ENCODE data around the gene PSMB7.

PSMB7 gene

DNA sequence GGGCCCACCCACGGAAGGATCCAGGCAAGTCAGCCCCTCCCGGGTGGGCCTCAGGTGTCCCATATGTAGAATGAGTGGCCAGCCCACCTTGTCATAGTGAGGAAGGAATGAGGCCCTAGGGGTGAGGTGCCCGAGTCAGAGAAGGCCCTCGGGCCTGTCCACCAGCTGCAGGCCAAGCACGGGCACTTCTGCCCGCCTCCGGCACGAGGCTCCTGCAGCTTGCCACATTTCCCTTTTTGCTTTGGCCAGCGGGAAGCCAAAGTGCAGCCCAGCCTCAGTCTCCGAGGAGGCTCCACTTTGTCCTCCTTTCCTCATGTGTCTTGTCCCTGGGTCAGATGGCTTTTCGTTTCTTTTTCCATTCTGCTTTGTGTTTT, 72.9 kb downstream of the PSMB7 start:
- TF ChIP-seq, protein P1, sequence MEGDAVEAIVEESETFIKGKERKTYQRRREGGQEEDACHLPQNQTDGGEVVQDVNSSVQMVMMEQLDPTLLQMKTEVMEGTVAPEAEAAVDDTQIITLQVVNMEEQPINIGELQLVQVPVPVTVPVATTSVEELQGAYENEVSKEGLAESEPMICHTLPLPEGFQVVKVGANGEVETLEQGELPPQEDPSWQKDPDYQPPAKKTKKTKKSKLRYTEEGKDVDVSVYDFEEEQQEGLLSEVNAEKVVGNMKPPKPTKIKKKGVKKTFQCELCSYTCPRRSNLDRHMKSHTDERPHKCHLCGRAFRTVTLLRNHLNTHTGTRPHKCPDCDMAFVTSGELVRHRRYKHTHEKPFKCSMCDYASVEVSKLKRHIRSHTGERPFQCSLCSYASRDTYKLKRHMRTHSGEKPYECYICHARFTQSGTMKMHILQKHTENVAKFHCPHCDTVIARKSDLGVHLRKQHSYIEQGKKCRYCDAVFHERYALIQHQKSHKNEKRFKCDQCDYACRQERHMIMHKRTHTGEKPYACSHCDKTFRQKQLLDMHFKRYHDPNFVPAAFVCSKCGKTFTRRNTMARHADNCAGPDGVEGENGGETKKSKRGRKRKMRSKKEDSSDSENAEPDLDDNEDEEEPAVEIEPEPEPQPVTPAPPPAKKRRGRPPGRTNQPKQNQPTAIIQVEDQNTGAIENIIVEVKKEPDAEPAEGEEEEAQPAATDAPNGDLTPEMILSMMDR (IDR thresholded peaks at IDR 0.05; ENCODE audit: low read length, missing control alignments), result no peak
- no peak overlapping the region for H3K4me3 ChIP-seq (replicated peaks; ENCODE audit: low read depth, low read length)
- DNase-seq (ENCODE audit: low read depth), result no peak

- no peak for DNase-seq (ENCODE audit: low read depth)
- H3K4me3 ChIP-seq (replicated peaks; ENCODE audit: low read depth, low read length), result no peak overlapping the region
- TF ChIP-seq, protein P1 (IDR thresholded peaks at IDR 0.05; ENCODE audit: low read length, missing control alignments), result no peak
Measured at GRCh38 chr9:124341455-124342170, 73.6 kb downstream of the PSMB7 start.

DNA sequence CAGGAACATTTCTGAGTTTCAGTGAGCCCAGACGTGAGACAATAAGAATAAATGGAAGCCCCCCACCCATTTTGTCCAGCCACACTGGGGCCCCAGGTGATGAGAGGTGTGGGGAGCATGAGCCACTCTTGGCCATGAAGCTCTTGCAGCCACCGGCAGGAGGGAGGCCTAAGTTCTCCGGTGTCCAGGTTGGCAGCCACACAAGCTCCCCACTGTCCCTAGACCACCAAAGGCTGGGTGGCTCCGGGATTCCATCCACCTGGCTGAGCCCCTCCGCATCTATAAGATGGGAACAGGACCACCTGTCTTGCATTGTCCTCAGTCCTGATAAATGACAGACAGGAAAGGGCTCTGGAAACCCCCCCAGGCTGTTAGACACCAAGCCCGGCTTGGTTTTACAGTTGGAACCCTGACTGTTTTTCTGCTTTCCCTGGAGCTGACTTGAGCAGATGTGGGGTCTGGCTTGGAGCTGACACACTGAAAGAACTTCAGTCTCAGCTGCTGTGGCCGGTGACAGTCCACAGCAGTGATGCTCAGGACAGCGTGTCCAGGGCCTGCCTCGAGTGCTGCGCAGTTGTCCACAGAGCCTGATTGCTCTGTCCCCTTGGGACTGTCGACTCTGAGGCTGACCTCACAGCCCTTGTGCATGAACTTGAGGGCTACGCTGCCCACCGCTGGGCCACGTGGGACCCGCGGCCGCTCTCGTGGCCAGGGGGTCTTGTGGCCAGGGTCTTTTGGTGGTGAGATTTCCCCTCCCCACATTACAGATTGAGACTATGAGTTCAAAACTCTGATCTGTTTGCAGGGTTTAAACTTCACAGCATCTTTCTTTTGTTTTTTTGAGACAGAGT, 74.8 kb downstream of the PSMB7 start:
- DNase-seq (ENCODE audit: low read depth), result no peak
- TF ChIP-seq, protein P1 (IDR thresholded peaks at IDR 0.05; ENCODE audit: low read length, missing control alignments), result no peak
- H3K4me3 ChIP-seq (replicated peaks; ENCODE audit: low read depth, low read length), result no peak overlapping the region

DNA sequence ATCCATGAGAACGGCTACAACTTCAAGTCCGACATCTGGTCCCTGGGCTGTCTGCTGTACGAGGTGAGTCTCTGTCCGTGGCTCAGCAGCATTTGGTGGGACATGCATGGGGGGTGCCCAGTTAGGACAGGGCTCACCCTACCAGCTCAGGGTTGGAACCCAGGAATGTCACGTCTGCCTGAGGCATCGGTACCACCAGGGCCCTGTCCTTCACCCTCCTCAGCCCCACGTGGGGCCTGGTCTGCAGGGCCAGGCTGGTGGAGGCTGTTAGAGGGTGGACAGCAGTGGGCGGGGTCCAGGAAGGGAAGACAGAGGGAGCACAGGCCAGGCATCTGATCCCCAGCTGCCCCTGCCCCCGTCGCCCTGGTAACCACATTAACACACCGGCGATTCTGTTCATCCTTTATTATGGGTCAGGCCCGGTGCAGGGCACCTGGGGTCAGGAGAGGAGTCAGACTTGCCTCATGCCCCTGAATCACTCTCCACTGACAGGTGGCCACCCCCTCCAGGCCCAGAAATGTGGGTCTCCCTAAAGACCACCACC, 75.6 kb downstream of the PSMB7 start:
- DNase-seq (ENCODE audit: low read depth), result no peak
- TF ChIP-seq, protein P1 (IDR thresholded peaks at IDR 0.05; ENCODE audit: low read length, missing control alignments), result no peak
- H3K4me3 ChIP-seq (replicated peaks; ENCODE audit: low read depth, low read length), result no peak overlapping the region

GRCh38 chr9:124337562-124337961, 77.7 kb downstream of the PSMB7 start:
- H3K4me3 ChIP-seq (replicated peaks; ENCODE audit: low read depth, low read length), result no peak overlapping the region
- DNase-seq (ENCODE audit: low read depth), result no peak
- TF ChIP-seq, protein P1 (IDR thresholded peaks at IDR 0.05; ENCODE audit: low read length, missing control alignments), result no peak

- no peak for DNase-seq (ENCODE audit: low read depth)
- TF ChIP-seq, protein P1 (IDR thresholded peaks at IDR 0.05; ENCODE audit: low read length, missing control alignments), result no peak
- H3K4me3 ChIP-seq (replicated peaks; ENCODE audit: low read depth, low read length), result no peak overlapping the region
Measured at GRCh38 chr9:124335320-124335707, 79.9 kb downstream of the PSMB7 start.
